GM18858 (cell line): ENCODE measurements around the gene TP53AIP1.
A peak's percentile ranks its signal among the peaks of the same experiment; 100 is the strongest.

Experiments
- ATAC-seq: cut with Tn5 transposase; IDR thresholded peaks from one replicate; pipeline ENCODE4 v1.9.1; 2021; ENCODE audit not compliant: unreplicated experiment

TP53AIP1 gene

DNA sequence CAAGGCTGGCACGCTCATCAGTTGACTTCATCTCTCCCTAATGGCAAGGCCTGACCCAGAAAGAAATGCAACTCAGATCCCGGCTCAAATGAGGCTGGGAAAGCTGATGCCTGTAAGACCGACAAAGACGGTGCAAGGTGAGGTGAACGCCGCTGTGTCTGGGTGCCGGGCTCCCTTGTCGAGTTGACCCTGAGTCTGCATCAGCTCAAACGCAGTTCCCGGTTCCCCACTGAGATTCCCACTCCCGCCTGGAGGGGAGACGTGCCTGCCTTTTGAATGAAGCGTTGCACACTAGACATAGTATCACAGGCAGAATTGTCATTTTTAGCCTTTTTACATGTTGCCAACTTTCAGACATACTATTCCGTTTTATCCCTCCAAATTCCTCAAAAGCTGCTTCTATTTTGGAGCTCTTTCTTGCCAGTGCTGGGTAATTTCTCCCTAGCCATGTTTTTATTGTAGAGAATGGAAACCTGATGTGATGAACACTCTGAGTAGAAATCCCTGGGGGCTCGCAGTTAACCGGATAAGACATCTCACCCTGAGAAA lies 831 bp upstream of the TP53AIP1 start:
- ATAC-seq = no peak

DNA sequence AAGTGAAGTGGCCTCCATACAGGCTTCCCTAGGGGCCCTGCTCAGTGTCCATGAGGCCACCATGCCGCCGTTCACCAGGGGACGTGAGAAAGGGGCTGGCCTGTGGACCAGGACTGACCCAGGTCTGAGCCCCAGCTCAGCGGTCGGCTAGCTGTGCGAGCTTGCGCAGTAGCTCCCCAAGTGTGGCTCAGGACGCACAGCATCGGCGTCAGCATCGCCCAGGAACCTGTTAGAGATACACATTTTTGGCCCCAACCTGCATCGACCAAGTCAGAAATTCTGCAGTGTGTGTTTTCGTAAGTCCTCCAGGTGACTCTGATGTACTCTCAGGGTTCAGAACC lies 429 bp downstream of the TP53AIP1 start:
- no peak for ATAC-seq

DNA sequence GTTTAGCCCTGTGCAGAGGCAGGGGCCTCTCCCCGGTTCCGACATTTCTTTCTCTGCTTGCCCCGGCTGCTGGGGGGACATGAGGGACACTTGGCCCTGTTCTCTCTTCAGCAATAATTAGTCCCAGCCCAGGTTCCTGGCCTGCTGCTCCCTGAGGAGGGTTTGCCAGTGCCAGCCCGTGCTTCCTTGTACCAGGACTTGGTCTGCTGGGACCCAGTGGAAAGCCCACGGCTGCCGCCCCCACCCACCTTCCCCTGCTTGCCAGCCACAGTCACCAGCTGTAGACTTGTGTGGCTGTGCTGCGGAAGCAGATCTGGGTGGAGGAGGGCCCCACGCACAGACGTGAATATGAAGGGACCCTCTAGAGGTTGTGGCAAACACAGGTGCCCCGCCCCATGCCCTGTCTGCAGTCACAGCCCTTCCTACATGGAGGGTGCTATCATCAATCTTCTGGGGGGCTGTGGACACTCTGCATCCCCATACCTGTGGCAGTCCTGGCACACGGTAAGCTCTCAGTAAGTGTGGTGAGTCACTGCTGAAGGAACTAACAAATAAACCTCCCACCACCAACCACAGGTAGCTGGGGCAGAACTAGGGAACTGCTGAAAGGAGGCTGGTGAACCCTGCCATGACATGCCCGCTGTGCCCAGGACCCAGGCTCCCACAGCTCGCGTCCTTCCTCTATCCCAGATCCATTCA lies 949 bp downstream of the TP53AIP1 start:
- ATAC-seq = no peak

DNA sequence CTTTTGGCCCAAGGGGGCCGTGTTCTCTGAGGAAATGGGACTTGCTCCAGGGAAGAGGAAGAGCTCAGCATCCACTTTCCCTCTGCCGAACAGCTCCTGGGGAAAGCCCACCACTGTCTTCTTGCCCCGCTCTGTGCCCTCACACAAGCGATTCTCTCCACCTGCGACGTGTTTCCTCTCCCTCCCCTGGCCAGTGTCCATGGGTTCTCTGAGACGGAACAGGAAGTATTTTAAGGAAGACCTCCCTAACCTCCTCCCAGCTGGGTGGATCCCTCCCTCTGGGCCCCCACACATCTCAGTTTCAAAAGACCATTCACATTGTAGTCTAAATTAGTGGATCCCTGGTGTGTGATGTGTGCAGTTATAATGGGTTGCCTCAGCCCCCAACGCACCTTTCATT lies 1.6 kb downstream of the TP53AIP1 start:
- ATAC-seq = no peak

DNA sequence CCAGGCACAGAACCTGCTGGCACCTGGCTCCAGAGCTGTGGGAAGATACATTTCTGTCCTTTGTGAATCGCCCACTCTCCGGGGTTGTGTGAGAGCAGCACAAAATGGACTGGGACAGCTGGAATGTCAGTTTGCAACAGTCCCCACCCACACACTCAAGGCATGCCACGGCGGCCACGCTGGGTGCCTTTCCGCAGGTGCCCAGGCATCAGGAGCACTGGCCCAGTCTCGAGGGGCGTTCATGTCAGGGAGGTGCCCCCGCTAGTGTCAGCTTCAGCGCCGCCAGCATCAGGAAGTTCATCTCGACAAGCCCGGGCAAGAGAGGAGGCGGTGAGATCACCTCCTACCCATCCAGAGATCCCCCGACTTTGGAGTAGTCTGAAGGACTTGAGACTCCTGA lies 2.1 kb downstream of the TP53AIP1 start:
- ATAC-seq = no peak

DNA sequence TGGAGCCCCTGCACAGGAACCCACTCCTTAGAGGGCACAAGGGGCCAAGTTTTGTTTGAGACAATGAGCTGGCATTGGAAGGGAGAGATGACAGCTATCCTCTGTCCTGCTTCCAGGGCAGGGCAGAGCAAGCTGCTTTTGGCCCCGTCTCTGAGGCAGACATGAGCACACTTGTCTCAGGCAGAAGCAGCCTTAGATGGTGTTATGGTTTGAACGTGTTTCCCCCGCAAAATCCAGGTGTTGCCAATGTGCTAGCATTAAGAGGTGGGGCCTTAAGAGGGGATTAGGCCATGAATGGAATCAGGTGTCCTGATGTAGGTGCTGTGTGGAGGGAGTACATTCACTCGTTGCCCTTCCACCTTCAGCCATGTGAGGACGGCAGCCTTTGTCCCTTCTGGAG lies 2.5 kb downstream of the TP53AIP1 start:
- ATAC-seq = no peak

DNA sequence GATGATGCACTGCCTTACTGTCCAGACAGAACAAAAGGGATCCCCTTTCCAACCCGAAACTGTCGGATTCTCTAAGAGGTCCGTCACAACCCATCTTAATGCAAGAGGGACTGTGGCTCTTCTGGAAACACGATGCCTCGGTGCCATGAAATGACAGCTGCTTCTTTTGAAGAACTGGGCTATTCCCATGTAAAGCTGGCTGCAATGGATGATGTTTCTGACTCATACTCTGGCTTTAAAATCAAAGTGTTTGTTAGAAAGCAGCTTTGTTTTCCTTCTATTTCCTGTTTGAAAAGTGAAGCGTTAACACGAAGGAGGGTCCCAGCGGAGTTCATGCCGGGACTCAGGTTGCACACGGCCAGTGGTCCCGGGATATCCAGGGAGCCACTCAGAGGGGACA lies 3.1 kb downstream of the TP53AIP1 start:
- ATAC-seq = no peak

DNA sequence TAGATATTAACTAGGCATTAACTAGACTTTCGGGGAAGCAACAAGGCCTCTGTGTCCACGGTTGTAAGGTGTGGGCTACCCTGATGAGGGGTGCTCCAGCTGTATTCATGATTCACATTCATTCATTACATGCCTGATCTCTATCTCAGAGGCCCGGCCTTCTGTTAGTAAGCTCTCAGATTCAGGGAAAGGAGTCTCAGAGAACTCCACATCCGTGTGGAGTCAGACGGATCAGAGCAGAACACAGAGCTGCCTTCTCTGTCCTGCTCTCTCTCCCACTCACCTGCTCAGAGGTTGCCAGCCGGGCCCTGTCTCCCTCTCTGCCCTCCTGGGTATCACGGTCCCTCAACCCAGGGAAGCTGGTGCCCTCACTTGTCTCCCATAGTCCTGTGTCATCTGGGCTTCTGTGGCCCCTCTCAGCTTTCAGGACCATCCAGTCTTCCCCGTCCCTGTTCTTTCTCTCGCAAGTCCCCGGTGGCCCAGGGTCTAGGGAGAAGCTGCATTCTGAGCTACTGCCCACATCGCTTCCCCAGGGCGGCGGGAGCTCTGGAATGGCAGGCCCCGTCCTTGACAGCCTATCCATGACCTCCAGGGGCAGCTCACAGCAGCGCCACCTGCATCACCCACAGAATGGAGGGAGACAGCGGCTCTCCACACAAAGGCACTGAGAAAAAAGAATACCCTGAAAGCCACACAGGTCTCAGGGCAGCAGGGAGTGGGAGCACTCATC lies 4.3 kb downstream of the TP53AIP1 start:
- ATAC-seq = no peak

DNA sequence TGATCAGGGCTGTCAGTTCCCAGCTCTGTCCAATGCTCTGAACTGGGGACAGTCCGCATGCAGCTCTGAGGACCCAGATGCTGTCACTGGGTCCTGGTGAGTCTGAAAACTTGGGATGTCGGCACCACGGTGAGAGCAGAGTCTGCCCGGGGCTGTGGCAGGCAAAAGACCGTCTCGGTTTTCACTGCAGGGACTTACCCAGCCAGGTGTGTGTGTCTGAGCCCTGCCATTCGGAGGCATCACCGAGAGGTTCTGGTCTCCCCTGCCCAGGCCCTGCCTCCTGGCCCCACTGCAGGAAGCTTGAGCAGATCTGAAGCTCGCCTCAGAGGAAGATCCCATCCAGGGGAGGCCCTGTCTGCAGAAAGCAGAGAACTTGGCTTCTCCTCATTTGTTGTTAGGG lies 5.2 kb downstream of the TP53AIP1 start:
- no peak for ATAC-seq

DNA sequence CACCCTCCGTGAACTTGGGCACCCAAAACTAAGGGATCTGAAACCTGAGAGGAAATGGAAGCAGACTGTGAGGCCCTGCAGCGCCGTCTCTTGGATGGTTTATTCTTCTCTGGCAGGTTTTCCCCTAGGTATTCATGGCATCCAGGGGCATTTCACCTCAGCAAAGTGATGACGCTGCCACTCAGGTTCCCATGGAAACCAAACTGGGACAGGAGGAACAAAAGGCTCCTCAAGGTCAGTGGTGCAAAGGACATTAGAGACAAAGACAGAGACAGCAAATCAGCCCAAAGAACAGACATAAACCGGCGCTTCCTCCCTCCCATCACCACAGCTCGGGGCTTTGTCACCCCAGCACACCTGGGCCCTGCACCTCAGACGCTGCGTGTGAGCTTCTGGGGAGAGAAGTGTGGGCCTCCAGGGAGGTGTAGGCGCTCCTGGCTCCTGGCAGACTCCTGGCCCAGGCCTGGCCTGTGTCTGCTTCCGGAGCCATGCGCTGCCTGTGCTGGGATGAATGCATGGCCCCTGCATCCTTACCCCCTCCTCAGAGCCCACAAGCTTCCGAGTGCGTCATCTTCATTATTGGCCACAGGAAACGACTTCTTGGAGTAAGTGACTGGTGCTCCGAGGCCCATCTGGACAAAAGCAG lies 5.9 kb downstream of the TP53AIP1 start:
- no peak for ATAC-seq

DNA sequence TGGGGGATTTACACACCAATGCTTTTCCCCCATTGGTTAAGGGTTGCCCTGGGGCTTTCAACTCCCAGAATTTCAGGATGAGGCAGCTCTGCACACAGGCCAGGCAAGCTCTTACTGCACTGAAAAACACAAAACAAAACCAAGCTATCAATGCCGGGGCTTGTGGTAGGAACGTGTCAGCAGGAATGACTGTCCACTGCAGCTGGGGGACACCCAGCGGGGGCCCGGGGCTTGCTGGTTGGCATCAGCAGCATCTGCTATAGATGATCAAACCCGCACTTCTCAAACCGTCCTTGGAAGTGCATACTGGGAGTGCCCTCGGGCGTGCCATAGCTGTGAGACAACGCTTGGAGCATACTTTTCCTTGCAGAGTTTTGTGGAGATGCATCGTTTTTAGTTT lies 7.7 kb downstream of the TP53AIP1 start:
- ATAC-seq = no peak

DNA sequence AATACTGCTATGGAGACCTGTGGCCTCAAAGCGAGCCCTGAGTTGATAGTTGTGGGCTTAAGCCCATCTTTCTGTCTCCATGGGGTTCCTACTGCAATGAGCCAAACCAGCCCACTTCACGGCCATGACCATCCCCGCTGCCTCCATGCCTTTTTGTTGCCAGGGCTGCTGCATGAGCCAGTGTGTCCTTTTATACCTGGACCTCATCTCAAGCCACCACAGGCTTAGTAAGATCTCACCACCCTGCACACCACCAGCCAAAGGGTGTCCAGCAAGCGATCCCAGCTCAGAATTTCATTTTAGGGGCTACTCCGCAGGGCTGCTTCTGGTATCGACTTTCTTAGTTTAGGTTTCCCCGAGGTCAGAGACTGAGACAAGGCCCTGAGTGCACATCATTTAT lies 8.3 kb downstream of the TP53AIP1 start:
- ATAC-seq = no peak

DNA sequence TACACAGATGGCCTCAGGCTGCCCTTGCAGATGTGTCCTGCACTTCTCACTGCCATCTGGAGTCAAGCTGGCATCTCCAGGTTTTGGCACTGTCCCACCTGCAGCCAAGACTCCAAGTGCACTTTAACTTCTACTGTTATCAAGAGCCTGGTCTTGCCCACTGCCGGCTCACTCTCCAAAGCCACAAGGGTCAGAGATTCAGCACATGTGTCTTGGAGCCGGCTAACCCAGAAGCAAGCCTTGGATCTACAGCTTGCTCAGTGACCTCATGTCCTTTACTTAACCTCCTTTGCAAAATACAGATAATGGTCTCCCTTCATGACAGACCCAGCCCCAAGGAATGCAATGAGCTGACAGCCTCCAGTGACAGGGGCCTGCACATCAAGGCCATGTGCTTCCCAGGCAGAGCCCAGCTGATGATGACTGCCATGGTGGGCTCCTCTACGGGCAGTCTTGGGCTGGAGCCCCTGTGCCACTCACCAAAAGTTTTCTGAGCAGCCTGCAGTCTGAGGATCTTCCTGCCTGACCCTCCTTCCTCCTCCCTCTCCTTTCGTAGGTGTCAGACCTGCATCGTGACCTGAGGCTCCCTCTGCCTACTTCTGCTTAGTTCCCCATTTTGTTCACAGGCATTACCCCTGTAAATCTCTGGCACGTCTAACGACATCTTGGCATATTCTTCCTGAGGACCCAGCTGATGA lies 9.0 kb downstream of the TP53AIP1 start:
- no peak for ATAC-seq

DNA sequence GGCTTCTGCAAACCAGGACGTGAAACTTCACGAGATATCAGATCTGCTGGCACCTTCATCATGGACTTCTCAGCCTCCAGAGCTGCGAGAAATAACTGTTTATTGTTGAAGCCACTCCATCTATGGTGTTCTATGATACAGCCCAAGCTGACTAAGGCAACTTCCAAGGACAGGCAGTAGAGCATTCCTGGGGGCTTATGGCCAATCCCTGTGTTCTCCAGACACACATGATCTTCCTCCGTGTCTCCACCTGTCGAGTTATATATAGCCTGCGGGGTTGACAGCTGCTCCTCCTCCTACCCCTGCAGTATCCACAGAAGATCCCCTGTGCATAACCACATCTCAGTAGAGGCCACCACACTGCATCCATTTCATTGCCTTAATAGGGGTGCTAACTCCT lies 11.0 kb downstream of the TP53AIP1 start:
- ATAC-seq = no peak

DNA sequence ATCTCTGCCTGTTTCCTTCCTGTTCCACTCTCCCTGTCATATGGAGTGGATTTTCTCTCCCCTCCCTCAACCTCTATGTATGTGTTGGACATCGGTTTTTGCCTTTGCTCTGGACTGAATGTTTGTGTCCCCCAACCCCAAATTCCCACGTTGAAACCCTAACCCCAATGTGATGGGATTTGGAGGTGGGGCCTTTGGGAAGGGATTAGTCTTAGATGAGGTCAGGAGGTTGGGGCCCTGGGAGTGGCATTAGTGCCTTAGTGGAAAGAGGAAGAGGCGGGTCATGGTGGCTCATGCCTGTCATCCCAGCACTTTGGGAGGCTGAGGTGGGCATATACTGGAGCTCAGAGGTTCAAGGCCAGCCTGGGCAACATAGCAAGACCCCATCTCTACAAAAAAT lies 11.6 kb downstream of the TP53AIP1 start:
- no peak for ATAC-seq

DNA sequence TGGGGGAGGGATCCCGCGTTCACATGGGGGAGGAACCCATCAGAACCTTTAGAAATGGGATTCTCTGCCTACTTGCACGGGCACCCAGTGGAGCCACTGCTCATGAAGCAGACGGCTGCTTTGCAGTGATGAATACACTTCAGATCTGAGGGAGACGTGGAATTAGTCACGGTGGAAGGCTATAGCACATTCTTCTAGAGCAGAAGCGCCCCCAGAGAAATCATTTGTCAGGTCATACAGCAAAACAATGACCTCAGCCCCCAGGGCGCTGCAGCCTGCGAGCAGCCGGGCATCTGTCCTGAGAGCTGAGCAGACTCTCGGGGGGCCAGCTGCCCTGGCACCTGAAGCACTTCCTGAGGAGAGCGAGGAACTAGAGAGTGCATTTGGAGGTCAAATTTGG lies 12.7 kb downstream of the TP53AIP1 start:
- ATAC-seq = no peak

DNA sequence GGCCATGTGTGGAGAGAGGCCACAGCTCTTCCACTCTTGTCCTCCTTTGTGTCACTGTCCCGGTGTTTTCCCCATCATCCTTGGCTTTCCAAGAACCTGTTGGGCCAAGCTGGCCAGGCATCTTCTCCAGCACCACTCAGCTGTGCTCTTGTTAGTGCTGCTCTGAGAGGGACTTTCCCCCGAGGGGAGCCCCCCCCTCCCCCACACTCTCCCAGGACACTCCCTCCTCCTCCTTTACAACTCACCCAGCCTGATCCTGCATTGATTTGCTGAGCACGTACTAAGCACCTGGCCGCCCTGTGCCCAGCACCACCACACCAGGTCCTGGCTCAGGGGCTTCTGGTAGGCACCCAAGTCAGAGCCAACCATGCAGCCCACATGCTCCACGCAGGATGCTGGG lies 13.2 kb downstream of the TP53AIP1 start:
- no peak for ATAC-seq

DNA sequence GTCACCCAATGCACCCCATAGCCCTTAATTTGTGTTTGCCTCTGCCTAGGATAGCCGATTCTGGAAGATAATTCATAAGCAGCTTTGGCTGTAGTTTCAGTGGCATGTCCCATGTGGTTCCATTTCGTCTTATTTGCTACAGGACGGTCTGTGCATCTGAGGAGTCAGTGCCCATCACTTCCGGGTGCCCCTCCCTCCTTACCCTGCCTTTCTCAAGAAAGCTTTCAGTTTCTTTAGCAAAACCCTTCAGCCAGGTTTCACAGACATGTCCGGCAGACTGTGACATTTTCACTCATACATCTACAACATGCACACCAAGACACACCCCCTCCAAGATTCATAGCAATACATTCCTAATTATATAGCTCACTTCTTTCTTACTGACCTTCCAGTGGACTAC lies 14.3 kb downstream of the TP53AIP1 start:
- peak; percentile 100 for ATAC-seq

DNA sequence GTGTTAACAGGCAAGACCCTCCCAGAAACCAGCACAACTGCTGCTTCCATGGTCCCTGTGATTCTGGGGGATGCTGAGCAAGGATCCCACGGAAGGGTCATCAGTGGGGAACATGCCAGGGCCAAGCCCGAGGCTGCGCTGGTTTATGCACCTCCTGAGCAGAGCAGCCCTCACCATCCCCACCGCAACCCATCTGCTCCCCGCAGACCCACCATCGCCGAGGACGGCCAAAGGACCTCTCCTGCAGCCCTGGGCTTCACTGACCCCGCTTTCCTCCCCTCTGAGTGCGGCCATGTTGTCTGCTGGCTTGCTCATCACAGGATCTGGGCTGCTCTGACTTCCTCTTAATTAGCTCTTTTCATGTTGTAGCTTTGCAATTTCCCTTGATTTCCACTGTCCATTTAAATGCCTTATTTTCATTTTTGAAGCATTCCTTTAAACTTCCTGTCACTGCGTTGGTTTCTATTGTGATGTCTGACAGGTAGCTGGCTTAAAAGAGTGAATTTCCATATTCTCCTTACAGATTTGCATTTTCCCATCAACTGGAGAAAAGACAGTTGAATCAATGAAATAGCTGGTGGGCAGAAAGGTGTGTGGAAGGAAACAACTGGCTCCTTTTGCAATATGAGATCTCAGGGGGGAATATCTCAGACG lies 14.9 kb downstream of the TP53AIP1 start:
- ATAC-seq = no peak

DNA sequence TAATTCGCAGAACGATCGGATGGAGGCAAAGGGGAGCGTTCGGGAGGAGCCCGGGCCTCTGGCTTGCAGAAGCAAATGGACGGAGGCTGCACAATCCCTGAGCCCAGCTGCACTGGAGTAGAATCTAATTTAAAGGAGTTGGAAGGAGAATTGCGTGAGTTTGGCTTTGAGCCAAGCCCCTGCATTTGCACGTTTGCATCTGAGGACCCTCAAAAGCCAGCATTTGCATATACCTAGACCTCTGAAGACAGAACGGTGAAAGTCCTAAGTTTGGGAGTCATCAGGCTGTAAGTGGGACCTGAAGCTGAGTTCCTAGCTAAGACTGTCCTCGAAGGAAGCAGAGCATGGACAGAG lies 15.6 kb downstream of the TP53AIP1 start:
- no peak for ATAC-seq

DNA sequence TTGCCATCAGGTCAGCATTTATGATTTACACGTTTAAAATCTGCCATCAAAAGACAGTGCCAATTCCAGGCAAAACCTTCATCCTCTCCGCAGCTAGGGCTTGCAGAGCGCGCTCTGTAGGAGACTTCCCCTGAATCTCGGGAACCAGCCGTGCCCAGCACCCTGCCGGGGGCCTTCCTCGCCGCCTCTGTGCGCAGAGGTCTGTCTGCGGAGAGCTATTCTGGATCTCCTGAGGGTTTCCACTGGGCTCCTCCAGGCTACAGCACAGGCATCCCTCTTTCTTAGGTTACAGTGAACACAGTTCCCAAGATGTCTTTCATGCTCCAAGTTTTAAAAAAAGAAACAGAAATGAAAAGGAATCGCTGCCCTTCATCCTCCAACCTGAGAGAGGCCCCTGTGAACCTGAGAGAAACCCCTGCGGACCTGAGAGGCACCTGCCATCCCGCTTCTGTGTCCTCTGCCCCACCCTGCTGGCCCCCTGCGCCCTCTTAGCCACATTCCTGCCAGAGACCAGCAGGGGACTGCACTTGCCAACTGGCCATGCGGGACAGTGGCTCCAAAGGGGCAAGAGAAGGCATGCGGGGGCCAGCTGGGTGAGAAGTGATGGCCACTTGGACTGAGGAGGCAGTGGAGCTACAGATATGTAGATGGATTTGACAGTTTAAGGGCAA lies 16.1 kb downstream of the TP53AIP1 start:
- no peak for ATAC-seq
